Epithelial cell of esophagus (primary cell): ENCODE measurements around the gene ENTPD6.
A peak's percentile ranks its signal among the peaks of the same experiment; 100 is the strongest.
"Not testable (repeated sequence)": the region's sequence is repeated elsewhere in the genome, so short reads cannot be mapped to it uniquely, and the experiment has no call there.

Source experiments
- DNase-seq: peaks from one replicate; pipeline ENCODE4 v3.0.0; 2010; ENCODE audit warnings: low read depth
- H3K4me3 ChIP-seq: 2 replicates; pipeline ENCODE4 v1.5.1; 2011; ENCODE audit warnings: mild to moderate bottlenecking, low read length, control low read depth
- TF ChIP-seq, protein P1 (sequence below): IDR thresholded peaks from 2 replicates; pipeline ENCODE4 v1.5.1; 2011; ENCODE audit warnings: low read depth, mild to moderate bottlenecking, low read length, control low read depth, inconsistent platforms; ENCODE audit not compliant: insufficient read depth; ENCODE audit errors: missing control alignments

The ENTPD6 gene

DNA sequence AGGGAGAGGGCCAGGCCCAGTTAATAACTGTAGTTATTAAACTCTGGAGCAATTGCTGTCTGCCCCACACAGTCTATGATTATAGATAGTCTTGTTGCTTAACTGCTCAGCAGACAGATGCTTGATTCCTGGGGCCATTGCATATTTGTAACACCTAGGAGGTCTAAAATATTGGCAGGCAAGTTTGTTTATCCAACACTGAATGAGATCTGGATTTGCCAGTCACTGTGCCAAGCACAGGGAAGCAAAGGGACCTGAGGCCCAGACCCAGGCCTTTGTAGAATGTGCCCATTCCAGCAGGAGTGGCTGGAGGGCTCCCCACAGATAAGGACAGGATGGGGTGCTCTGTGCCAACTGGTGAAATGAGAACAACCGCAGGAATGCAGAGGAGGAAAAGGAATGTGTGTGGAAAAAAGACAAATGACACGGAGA lies 17.6 kb upstream of the ENTPD6 start:
- peak; percentile 46 for DNase-seq
- H3K4me3 ChIP-seq = no peak overlapping the region
- TF ChIP-seq, protein P1, sequence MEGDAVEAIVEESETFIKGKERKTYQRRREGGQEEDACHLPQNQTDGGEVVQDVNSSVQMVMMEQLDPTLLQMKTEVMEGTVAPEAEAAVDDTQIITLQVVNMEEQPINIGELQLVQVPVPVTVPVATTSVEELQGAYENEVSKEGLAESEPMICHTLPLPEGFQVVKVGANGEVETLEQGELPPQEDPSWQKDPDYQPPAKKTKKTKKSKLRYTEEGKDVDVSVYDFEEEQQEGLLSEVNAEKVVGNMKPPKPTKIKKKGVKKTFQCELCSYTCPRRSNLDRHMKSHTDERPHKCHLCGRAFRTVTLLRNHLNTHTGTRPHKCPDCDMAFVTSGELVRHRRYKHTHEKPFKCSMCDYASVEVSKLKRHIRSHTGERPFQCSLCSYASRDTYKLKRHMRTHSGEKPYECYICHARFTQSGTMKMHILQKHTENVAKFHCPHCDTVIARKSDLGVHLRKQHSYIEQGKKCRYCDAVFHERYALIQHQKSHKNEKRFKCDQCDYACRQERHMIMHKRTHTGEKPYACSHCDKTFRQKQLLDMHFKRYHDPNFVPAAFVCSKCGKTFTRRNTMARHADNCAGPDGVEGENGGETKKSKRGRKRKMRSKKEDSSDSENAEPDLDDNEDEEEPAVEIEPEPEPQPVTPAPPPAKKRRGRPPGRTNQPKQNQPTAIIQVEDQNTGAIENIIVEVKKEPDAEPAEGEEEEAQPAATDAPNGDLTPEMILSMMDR = no peak

DNA sequence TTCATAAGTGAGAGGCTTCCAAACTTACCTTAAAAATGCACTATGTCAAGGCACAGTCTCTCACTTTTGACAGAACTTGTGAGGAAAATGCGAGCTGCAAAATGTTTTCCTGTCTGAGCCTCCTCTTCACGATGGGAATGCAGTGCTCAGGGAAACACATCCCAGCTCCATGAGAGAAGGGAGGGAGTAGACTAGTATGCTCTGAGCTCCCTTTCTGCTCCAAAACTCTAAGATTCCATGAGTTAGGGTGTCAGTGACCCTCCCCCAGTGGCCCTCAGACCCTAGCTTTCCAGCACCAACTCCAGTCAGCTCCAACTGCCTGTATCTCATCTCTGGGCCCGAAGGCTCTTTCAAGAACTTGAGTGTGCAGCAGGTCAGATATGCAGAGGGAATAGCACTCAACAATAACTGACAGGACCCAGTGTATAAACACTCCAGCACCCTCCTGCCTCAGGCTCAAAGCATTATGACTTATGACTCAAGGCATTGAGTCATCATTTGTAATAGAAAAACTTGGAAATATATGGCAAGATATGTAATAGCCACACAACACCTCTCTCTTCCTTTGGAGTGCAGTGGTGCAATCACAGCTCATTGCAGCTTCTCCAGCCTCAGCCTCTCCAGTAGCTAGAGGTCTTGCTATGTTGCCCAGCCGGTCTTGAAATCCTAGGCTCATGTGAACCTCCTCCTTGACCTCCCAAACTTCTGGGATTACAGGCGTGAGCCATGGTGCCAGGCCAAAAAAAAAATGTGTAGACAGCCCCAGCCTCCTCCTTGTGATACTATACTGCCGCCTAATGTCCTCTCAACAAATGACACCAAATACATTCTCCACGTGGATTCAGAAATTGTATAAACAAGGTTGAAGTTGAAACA lies 16.7 kb upstream of the ENTPD6 start:
- DNase-seq = peak; percentile 98
- TF ChIP-seq, protein P1 = peak; percentile 88
- H3K4me3 ChIP-seq = no peak overlapping the region

DNA sequence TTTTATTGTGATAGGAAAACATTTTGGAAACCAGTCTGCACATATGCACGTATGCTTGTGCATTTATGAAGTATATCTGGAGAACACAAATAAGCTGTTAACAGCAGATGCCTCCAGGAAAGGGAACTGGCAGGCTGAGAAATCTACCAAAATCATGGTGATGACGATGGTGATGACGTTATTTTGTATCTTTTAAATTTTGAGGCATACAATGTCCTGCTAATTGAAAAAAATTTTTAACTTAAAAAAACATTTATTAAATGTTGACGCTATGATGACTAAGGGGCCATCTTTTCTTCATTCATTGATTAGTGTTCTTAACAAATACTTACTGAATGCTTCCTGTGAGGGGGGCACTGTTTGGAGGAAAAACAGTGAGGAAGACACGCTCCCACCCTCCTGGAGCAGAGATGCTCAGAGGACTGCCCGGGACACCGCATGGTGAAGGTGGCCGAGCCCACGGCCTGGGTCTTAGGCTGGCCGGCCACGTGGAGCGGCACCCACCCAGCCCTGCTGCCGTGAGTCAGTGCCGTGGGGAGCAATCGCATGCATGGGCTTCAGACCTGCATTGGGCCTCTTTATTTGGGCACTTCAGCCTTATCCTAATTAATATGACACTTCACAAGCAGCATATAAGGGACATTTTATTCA lies 15.9 kb upstream of the ENTPD6 start:
- TF ChIP-seq, protein P1 = no peak
- no peak for DNase-seq
- H3K4me3 ChIP-seq = no peak overlapping the region

DNA sequence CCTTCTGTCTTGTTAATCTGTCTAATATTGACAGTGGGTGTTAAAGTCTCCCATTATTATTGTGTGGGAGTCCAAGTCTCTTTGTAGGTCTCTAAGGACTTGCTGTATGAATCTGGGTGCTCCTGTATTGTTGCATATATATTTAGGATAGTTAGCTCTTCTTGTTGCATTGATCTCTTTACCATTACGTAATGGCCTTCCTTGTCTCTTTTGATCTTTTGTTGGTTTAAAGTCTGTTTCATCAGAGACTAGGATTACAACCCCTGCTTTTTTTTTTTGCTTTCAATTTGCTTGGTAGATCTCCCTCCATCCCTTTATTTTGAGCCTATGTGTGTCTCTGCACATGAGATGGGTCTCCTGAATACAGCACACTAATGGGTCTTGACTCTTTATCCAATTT lies 11.1 kb upstream of the ENTPD6 start:
- H3K4me3 ChIP-seq, DNase-seq: not testable (repeated sequence)

DNA sequence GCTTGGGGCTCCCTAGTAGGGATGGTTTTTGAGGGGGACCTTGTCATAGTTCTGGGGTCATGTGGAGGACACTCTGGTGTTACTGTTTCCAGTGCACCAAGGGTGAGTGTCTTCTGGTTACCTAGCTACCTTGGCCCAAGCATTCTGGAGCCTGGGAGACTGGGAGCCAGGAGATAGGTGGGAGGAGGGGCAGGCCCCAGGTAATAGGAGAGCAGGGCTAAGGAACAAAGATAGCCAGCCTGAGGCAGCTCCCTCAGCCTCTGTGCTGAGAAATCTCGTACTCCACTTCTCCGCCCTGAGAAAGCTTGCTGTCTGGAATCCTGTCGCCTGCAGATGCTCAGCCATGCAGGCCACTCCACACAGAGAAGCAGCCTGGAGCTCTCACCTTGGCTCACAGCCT lies 8.3 kb upstream of the ENTPD6 start:
- no peak for DNase-seq
- TF ChIP-seq, protein P1 = no peak
- no peak overlapping the region for H3K4me3 ChIP-seq

DNA sequence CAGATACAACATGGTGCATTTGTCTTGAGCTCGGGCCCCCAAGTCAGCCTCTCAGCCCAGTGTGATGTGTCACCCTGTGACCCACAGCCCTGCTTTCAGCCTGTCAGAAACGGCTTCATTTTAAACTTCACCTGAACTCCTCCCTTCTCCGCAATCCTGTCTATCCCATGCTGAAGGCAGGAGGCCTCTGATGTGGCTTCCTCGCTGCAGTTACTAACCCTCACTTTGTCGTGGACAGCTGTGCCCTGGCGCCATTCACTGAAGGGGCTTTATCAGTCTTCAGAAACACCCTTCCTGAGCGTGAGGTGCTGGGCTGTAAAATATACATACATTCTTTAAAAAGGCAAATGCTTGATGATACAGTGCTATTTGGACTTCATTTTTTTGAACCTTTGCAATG lies 7.9 kb upstream of the ENTPD6 start:
- no peak for DNase-seq
- no peak overlapping the region for H3K4me3 ChIP-seq
- TF ChIP-seq, protein P1 = no peak

DNA sequence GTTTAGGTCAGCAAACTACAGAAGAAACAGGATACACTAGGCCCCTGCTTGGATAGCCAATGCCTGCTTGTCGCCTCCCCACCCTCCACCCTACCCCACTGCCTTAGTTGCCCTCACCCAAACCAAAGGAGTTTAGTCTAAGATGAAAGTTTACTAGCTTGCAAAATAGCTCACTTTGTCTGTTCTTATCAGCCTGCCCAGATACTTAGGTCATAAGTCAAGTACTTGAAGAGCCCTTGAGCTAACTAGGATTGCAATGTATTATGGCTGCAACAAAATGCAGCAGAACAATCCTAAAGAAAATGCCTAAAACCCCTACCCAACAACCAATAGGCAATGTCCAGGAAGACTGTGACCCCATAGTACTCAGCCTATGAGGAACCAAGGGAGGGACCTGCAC lies 7.3 kb upstream of the ENTPD6 start:
- DNase-seq = no peak
- H3K4me3 ChIP-seq = no peak overlapping the region
- TF ChIP-seq, protein P1 = no peak
